ENCODE measurements around the gene DENND6A. TPM values are rescaled to one million over a fixed set of nuclear protein-coding genes. Genes with fewer than 3 reads are reported as not detected.
"Not testable (repeated sequence)": the region's sequence is repeated elsewhere in the genome, so short reads cannot be mapped to it uniquely, and the experiment has no call there.

Gene DENND6A
- total RNA-seq, 6 donors from 2014 or later = 11.7 to 67.6 (median 23.8) TPM

DNA sequence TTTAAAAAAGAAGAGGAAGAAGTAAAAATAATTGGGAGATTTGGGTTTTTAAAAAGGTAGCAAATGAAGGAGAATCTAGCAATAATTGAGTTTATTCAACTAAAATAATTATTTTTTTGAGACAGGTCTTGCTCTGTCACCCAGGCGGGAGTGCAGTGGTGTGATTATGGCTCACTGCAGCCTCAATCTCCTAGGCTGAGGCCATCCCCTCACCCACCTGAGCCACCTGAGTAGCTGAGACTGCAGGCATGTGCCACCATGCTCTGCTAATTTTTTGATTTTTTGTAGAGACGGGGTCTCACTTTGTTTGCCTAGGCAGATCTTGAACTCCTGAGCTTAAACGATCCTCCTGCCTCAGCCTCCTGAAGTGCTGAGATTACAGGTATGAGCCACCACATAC lies 68.1 kb downstream of the DENND6A start:
- no peak overlapping the region for H3K4me3 ChIP-seq
- TF ChIP-seq POLR2AphosphoS5 (IDR thresholded peaks at IDR 0.05) (no peak), EP300 (IDR thresholded peaks at IDR 0.05) (no peak), POLR2A (IDR thresholded peaks at IDR 0.05) (no peak)
- TF ChIP-seq, protein P1, sequence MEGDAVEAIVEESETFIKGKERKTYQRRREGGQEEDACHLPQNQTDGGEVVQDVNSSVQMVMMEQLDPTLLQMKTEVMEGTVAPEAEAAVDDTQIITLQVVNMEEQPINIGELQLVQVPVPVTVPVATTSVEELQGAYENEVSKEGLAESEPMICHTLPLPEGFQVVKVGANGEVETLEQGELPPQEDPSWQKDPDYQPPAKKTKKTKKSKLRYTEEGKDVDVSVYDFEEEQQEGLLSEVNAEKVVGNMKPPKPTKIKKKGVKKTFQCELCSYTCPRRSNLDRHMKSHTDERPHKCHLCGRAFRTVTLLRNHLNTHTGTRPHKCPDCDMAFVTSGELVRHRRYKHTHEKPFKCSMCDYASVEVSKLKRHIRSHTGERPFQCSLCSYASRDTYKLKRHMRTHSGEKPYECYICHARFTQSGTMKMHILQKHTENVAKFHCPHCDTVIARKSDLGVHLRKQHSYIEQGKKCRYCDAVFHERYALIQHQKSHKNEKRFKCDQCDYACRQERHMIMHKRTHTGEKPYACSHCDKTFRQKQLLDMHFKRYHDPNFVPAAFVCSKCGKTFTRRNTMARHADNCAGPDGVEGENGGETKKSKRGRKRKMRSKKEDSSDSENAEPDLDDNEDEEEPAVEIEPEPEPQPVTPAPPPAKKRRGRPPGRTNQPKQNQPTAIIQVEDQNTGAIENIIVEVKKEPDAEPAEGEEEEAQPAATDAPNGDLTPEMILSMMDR (IDR thresholded peaks at IDR 0.05) = no peak
- no peak overlapping the region for H3K27ac ChIP-seq
- no peaks in the 10 kb centered on the region for H3K9me3 ChIP-seq
- WGBS, 2 donors = 81 to 95% methylated on average over 3 of the region's 3 CpGs
- H3K36me3 ChIP-seq = peaks cover 15 to 61% (median 38%) of the 10 kb centered on the region in 4 donors
- no peaks in the 10 kb centered on the region for H3K27me3 ChIP-seq
- ATAC-seq (ENCODE audit: low FRiP score in 2 of 2) (no peak), DNase-seq (no peak)
- no peaks in the 10 kb centered on the region for H3K4me1 ChIP-seq

DNA sequence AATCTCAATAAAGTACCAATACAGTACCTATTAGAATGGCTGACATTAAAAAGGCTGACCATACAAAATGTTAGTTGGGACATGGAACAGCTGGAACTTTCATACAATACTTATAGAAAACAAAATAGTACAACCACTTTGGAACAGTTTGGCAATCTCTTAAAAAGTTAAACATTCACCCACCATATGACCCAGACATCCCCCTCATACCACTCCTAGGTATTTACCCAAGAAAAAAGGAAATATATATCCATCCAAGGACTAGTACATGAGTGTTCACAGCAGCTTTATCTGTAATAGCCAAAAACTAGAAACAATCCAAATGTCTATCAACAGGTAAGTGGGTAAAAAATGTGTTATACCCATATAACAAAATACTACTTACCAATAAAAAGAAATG lies 70.5 kb downstream of the DENND6A start:
- peaks cover 0 to 38% (median 20%) of the 10 kb centered on the region in 4 donors for H3K36me3 ChIP-seq
- H3K4me1 ChIP-seq = no peaks in the 10 kb centered on the region
- H3K27me3 ChIP-seq = no peaks in the 10 kb centered on the region
- H3K9me3 ChIP-seq = no peaks in the 10 kb centered on the region
- H3K4me3 ChIP-seq = no peak overlapping the region
- no peak overlapping the region for H3K27ac ChIP-seq
- DNase-seq (no peak), ATAC-seq (ENCODE audit: low FRiP score in 2 of 2) (no peak)
- TF ChIP-seq EP300 (IDR thresholded peaks at IDR 0.05) (no peak), POLR2A (IDR thresholded peaks at IDR 0.05) (no peak), POLR2AphosphoS5 (IDR thresholded peaks at IDR 0.05) (no peak)
- TF ChIP-seq, protein P1 (IDR thresholded peaks at IDR 0.05) = no peak

DNA sequence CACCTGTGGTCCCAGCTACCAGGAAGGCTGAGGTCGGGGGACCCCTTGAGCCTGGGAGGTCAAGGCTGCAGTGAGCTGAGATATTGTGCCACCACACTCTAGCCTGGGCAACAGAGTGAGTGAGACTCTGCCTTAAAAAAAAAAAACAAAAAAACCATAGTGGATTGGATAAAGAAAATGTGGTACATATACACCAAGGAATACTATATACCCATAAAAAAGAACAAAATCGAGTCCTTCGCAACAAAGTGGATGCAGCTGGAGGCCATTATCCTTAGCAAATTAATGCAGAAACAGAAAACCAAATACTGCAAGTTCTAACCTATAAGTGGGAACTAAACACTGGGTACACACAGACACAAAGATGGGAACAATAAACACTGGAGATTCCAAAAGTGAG lies 75.1 kb downstream of the DENND6A start:
- no peak overlapping the region for H3K27ac ChIP-seq
- H3K27me3 ChIP-seq = no peaks in the 10 kb centered on the region
- peaks cover 0 to 2% (median under 1%) of the 10 kb centered on the region in 4 donors for H3K36me3 ChIP-seq
- no peak overlapping the region for H3K4me3 ChIP-seq
- no peaks in the 10 kb centered on the region for H3K9me3 ChIP-seq
- no peak for ATAC-seq (ENCODE audit: low FRiP score in 2 of 2)
- TF ChIP-seq, protein P1 (IDR thresholded peaks at IDR 0.05) = no peak
- TF ChIP-seq EP300 (IDR thresholded peaks at IDR 0.05) = no peak
- TF ChIP-seq POLR2AphosphoS5 (IDR thresholded peaks at IDR 0.05) = no peak
- no peak for TF ChIP-seq POLR2A (IDR thresholded peaks at IDR 0.05)
- DNase-seq = no peak
- 91 to 100% methylated on average over 3 of the region's 3 CpGs for WGBS, 2 donors
- H3K4me1 ChIP-seq = no peaks in the 10 kb centered on the region

DNA sequence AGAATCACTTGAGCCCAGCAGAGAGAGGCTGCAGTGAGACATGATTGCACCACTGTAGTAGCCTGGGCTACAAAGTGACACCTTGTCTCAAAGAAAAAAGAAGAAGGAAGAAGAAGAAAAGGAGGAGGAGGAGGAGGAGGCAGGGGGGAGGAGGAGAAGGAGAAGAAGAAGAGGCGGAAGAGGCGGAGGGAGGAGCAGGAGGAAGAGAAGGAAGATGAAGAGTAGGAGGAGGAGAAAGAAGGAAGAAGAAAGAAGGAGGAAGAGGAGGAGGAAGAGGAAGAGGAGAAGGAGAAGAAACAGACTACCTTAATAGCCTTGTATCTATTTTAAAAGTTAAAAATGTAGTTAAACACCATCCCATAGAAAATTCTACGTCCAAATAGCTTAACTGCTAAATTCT lies 76.6 kb downstream of the DENND6A start:
- WGBS, 2 donors = 59 to 81% methylated on average over 3 of the region's 3 CpGs
- peaks cover 0 to 2% (median 0%) of the 10 kb centered on the region in 4 donors for H3K36me3 ChIP-seq
- TF ChIP-seq, protein P1 (IDR thresholded peaks at IDR 0.05) = no peak
- TF ChIP-seq POLR2A (IDR thresholded peaks at IDR 0.05) (no peak), EP300 (IDR thresholded peaks at IDR 0.05) (no peak), POLR2AphosphoS5 (IDR thresholded peaks at IDR 0.05) (no peak)
- no peaks in the 10 kb centered on the region for H3K9me3 ChIP-seq
- no peak overlapping the region for H3K27ac ChIP-seq
- DNase-seq (no peak), ATAC-seq (ENCODE audit: low FRiP score in 2 of 2) (no peak)
- H3K4me3 ChIP-seq = no peak overlapping the region
- H3K27me3 ChIP-seq = no peaks in the 10 kb centered on the region
- H3K4me1 ChIP-seq = no peaks in the 10 kb centered on the region

DNA sequence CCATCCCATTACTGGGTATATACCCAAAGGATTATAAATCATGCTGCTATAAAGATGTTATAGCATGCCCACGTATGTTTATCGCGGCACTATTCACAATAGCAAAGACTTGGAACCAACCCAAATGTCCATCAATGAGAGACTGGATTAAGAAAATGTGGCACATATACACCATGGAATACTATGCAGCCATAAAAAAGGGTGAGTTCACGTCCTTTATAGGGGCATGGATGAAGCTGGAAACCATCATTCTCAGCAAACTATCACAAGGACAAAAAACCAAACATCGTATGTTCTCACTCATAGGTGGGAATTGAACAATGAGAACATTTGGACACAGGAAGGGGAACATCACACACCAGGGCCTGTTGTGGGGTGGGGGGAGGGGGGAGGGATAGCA lies 81.0 kb downstream of the DENND6A start:
- WGBS, 2 donors = 97% methylated on average over 5 of the region's 5 CpGs

More for the DNA sequence above, 81.0 kb downstream of the DENND6A start:
- H3K4me3 ChIP-seq; H3K9me3 ChIP-seq; H3K4me1 ChIP-seq; H3K27ac ChIP-seq; DNase-seq; ATAC-seq (ENCODE audit: low FRiP score in 2 of 2); H3K36me3 ChIP-seq; H3K27me3 ChIP-seq: not testable (repeated sequence)

All from upper lobe of left lung (tissue), 6 donors.